HG03378 (cell line): ENCODE data around the gene PARVA.
"Not testable (repeated sequence)": the region's sequence is repeated elsewhere in the genome, so short reads cannot be mapped to it uniquely, and the experiment has no call there.

Experiments
- ATAC-seq: cut with Tn5 transposase; IDR thresholded peaks from one replicate; pipeline ENCODE4 v1.9.1; 2021; ENCODE audit warnings: mild to moderate bottlenecking, moderate library complexity; ENCODE audit not compliant: unreplicated experiment

Gene PARVA, protein sequence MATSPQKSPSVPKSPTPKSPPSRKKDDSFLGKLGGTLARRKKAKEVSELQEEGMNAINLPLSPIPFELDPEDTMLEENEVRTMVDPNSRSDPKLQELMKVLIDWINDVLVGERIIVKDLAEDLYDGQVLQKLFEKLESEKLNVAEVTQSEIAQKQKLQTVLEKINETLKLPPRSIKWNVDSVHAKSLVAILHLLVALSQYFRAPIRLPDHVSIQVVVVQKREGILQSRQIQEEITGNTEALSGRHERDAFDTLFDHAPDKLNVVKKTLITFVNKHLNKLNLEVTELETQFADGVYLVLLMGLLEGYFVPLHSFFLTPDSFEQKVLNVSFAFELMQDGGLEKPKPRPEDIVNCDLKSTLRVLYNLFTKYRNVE

GRCh38 chr11:12377106-12377823 is at the start of gene PARVA:
Gene PARVA, plus strand, starts transcription at chr11:12377571. Its CDS starts 77 bp downstream, at chr11:12377648.
- no peak for ATAC-seq

DNA sequence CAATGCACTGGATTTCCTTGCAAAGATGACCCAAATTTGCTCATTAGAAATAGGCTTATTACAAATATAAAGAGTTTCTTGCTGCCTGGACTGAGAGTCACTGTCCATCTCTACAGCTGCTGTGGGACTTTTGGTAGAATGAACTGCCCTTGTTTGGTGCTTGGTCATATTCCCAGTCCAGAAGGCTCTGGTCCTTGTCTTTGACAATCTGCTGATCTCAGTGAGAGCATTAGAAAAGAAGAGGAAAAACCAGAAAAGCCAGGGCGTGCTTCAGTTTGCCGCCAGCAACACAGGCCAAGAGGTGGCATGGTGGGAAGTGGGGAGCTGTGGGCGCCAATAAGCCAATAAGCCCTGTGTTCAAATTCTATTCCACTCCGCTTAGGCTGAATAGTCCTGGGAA is 48.2 kb upstream of the PARVA start:
- ATAC-seq: no peak

- no peak for ATAC-seq
These were observed 47.6 kb upstream of the PARVA start for GRCh38 chr11:12329797-12330196.

- ATAC-seq: no peak
These were observed 46.7 kb upstream of the PARVA start for GRCh38 chr11:12330485-12331231.

DNA sequence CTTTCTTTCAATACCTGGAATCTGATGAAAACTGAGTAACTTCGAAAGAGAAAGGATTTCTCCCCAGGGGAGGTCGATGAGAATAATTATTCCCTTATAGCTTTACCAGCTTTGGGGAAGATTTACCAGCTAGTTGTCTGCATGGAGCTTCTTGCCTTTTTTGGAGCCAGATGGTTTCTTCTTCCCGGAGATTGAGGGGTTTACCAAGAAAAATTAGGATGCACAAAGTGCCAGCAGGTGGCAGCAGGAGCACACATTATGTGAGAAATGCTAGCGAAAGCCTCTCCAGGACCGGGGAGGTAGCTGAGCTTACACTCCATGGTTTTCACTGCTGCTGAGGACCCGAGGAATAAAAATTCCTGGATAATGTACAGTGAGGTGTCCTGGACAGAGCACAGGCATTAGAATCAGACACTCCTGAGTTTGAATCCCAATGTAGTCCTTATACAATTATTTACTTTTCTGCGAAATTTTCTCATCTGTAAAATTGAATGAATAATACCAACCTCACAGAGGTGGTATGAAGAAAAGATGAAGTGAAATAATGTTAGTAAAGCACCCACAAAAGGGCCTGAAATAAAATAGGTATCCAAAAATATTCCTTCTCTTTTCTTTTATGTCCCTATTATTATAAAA is 46.0 kb upstream of the PARVA start:
- no peak for ATAC-seq

DNA sequence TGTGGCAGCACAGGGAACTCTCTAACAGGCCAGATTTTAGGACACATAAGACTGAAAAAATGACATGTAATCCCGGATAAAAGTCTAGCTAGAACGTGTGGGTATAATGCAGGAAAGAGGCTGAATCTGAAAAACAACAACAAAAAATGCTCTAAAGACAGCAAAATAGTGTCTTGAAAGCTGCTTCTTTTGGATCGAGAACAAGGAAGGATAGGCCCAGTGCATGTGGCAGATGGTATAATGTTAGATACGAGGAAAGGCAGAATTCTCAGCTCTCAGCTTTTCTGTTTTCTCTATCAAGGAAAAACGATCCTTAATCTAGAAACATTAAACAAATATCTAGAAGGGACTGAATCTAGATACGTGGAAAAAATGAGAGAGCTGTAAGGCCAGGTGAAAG is 33.8 kb upstream of the PARVA start:
- ATAC-seq: no peak

- ATAC-seq: no peak
These were observed 23.8 kb upstream of the PARVA start for GRCh38 chr11:12353534-12353933.

DNA sequence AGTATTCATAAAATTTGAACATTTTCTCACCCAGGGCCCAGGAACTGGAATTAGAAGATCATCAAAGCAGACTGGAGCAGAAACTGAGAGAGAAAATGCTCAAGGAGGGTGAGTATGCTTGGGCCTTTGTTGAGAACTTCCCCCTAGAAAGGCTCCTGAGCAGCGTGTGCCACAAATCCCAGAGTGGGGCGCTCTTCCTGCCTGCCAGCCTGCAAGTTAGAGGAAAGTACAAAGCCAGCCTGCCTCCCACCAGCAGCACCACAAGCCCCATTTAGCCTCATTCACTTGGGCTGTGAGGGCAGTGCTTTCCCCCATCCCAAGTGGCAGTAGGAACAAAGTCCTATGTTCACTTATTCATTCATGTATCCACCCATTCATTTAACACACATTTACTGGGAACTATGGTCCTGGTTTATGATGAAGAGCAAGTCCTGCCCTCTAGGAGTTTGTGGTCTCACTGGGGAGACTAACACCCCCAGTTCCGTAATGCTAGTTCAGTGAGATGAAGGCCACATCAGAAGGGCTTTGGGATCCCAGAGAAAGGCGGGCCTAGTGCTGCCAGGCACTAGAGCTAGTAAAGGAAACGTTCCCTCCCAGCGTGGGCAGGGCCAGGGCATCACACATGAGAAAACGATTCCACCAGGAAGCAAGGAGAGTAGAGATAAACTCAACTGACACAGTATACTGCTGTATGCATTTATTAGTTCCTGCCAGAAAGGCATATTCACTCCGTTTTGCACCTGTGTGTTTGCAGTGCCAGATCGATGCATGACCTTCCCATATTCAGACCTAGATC is 22.4 kb upstream of the PARVA start:
- no peak for ATAC-seq

- no peak for ATAC-seq
These were observed 20.3 kb upstream of the PARVA start for GRCh38 chr11:12356944-12357655.

DNA sequence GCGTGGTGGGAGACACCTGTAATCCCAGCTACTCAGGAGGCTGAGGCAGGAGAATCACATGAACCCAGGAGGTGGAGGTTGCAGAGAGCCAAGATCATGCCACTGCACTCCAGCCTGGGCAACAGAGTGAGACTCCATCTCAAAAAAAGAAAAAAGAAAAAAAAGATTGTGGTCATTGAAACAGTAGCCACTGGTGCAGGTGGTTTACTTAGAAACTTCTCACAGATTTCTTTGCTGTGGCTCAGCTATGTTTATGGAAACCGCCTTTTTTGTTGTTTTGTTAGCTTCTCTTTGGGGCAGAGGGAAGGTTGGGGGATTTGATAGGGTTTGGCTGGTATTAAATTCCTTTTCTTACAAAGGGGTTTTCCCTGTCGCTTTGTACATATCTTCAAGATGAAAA is 19.7 kb upstream of the PARVA start:
- not testable (repeated sequence) for ATAC-seq

DNA sequence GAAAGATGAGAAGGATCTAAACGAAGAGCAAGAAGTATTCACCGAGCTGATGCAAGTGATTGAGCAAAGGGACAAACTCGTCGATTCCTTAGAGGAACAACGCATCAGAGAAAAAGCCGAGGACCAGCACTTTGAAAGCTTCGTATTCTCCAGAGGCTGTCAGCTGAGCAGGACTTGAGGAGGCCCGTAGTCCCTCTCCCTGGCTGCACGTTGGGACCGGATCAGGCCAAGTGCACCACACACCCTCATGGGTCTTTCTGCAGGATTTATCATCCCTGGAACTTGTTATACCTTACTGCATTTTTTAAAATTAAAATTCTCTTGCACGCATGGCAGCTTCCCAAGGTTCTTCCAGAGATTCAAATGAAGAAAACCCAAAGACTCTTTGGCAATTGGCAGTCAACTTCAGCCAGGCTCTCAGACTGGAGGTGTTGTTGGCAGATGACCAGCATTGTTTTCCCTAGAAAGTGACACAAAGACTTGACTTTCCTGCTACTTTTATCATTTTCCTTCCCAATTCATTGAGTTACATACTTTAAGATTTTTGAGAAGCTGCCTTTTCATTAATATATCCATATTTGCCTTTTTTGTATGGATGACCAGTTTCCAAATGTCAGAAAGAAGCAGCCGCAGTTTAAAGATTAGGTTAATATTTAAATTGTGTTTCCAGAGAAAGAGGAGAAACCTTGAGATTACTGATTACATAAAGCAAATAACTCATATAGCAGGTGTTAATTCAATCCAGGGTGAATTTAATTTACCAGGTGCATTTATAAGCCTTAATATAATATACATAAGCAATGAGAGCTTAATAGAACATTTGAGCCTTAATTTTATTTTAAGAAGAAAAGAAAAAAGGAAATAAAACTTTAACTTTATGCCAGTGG is 18.8 kb upstream of the PARVA start:
- no peak for ATAC-seq

GRCh38 chr11:12359761-12360160 is 17.6 kb upstream of the PARVA start:
- no peak for ATAC-seq

DNA sequence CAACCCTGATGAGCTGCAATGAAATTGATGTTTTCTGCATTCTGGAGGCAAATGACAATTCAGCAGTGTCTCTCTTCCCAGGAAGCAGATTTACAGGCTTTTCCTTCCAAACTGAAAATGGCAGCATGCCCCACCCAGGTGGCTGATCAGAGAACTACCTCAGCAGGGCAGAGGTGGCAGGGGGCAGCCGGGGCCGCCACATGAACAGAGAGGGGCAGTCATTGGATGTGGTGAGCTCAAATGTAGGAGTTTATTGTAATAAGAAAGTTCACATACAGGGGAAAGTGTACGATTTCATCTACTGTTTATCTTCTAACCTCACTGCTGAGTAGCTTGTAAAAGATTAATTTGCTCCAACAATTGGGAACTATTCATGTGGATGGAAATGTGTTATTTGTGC is 15.7 kb upstream of the PARVA start:
- ATAC-seq: no peak

DNA sequence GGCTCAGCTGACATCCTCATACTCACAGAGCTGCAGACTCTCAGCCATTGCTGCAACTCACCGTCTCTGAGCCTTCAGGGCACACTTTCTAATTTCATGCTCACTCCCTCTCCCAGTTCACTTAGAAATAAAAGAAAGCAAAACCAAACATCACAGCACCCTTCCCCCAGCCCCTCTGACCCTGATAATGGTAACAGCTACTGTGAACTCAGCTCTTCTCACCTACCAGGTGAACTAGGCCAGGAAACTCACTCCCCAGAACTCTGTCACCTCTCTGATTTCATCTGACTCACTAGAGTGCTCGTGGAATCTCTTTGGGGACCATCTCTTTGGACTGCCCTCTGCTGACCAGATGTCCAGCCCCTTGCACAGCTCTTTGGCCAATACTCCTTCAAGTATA is 14.5 kb upstream of the PARVA start:
- ATAC-seq: no peak

DNA sequence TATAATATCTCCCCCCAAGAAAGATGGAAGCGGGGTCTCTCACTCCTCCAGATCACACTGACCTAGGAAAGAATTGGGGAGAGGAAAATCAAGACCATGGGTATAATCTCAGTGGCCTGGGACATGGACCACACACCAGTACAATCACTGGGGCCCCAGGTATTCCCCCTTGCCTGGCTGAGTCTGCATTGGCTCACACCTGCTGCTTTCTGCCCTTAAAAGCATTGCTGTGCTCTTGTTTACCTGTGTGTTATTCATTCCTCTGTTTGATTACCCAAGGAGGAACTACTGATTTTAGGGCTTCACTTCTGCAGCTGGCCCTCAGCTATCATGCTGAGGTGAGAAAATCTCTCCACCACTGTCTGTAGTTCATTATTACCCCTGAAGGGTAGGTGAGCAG is 14.0 kb upstream of the PARVA start:
- ATAC-seq: no peak

GRCh38 chr11:12365965-12366575 is 11.3 kb upstream of the PARVA start:
- not testable (repeated sequence) for ATAC-seq

GRCh38 chr11:12367057-12367456 is 10.3 kb upstream of the PARVA start:
- ATAC-seq: not testable (repeated sequence)

- no peak for ATAC-seq
These were observed 5.3 kb upstream of the PARVA start for GRCh38 chr11:12372111-12372510.
